ENCODE measurements around the gene ZNF853. TPM values are rescaled to one million over a fixed set of nuclear protein-coding genes. Genes with fewer than 3 reads are reported as not detected.
"Not testable (repeated sequence)": the region's sequence is repeated elsewhere in the genome, so short reads cannot be mapped to it uniquely, and the experiment has no call there.

The ZNF853 gene
- total and polyA plus RNA-seq, 2 donors from 2014 or later, result 3.4 to 5.4 TPM

- no peak overlapping the region for H3K27ac ChIP-seq (ENCODE audit: low read depth in 2 of 2, low read length in 2 of 2)
- no peak for DNase-seq
- H3K27me3 ChIP-seq (ENCODE audit: control insufficient read depth, insufficient read depth, low read length), result no peaks in the 10 kb centered on the region
- H3K4me1 ChIP-seq (ENCODE audit: control insufficient read depth in 2 of 3, insufficient read depth in 2 of 3, low read depth in 1 of 3, low read length in 3 of 3), result no peaks in the 10 kb centered on the region
- peaks cover 0 to 4% (median 0%) of the 10 kb centered on the region in 3 donors for H3K9me3 ChIP-seq (ENCODE audit: control insufficient read depth in 2 of 3, insufficient read depth in 1 of 3, low read length in 3 of 3)
- intact Hi-C loops (cut with DNase I), result no loop called here
- no peak for TF ChIP-seq CTCF (IDR thresholded peaks at IDR 0.05; ENCODE audit: borderline replicate concordance, extremely low read depth, insufficient read depth)
- H3K9ac ChIP-seq (ENCODE audit: low read length in 3 of 3), result no peak overlapping the region
- FAIRE-seq, result no peak
- no peaks in the 10 kb centered on the region for H3K36me3 ChIP-seq (ENCODE audit: control insufficient read depth in 2 of 3, insufficient read depth in 3 of 3, low read length in 3 of 3)
- H3K4me3 ChIP-seq (ENCODE audit: low read length in 3 of 3), result no peak overlapping the region
These were observed 44.1 kb upstream of the ZNF853 start for GRCh38 chr7:6571160-6571779.

- DNase-seq (peak in 2 of 5 donors; percentile 36 to 47), FAIRE-seq (no peak)
- H3K9ac ChIP-seq (ENCODE audit: low read length in 3 of 3), result no peak overlapping the region
- peaks cover 0 to under 1% (median 0%) of the 10 kb centered on the region in 3 donors for H3K36me3 ChIP-seq (ENCODE audit: control insufficient read depth in 2 of 3, insufficient read depth in 3 of 3, low read length in 3 of 3)
- H3K4me1 ChIP-seq (ENCODE audit: control insufficient read depth in 2 of 3, insufficient read depth in 2 of 3, low read depth in 1 of 3, low read length in 3 of 3), result no peaks in the 10 kb centered on the region
- TF ChIP-seq CTCF (IDR thresholded peaks at IDR 0.05; ENCODE audit: borderline replicate concordance, extremely low read depth, insufficient read depth), result no peak
- H3K27me3 ChIP-seq (ENCODE audit: control insufficient read depth, insufficient read depth, low read length), result no peaks in the 10 kb centered on the region
- intact Hi-C loops (cut with DNase I), result no loop called here
- no peak overlapping the region for H3K27ac ChIP-seq (ENCODE audit: low read depth in 2 of 2, low read length in 2 of 2)
- H3K4me3 ChIP-seq (ENCODE audit: low read length in 3 of 3), result no peak overlapping the region
- no peaks in the 10 kb centered on the region for H3K9me3 ChIP-seq (ENCODE audit: control insufficient read depth in 2 of 3, insufficient read depth in 1 of 3, low read length in 3 of 3)
These were observed 40.0 kb upstream of the ZNF853 start for GRCh38 chr7:6575281-6576023.

GRCh38 chr7:6576024-6576866 is 39.2 kb upstream of the ZNF853 start:
- no peaks in the 10 kb centered on the region for H3K27me3 ChIP-seq (ENCODE audit: control insufficient read depth, insufficient read depth, low read length)
- DNase-seq (peak in 1 of 5 donors; percentile 62), FAIRE-seq (no peak)
- H3K4me3 ChIP-seq (ENCODE audit: low read length in 3 of 3), result peak overlapping the region; percentile 29 to 61 (median 56)
- H3K4me1 ChIP-seq (ENCODE audit: control insufficient read depth in 2 of 3, insufficient read depth in 2 of 3, low read depth in 1 of 3, low read length in 3 of 3), result no peaks in the 10 kb centered on the region
- H3K9me3 ChIP-seq (ENCODE audit: control insufficient read depth in 2 of 3, insufficient read depth in 1 of 3, low read length in 3 of 3), result no peaks in the 10 kb centered on the region
- intact Hi-C loops (cut with DNase I), result no loop called here
- TF ChIP-seq CTCF (IDR thresholded peaks at IDR 0.05; ENCODE audit: borderline replicate concordance, extremely low read depth, insufficient read depth), result no peak
- H3K36me3 ChIP-seq (ENCODE audit: control insufficient read depth in 2 of 3, insufficient read depth in 3 of 3, low read length in 3 of 3), result peaks cover 0 to 8% (median 2%) of the 10 kb centered on the region in 3 donors
- no peak overlapping the region for H3K27ac ChIP-seq (ENCODE audit: low read depth in 2 of 2, low read length in 2 of 2)
- H3K9ac ChIP-seq (ENCODE audit: low read length in 3 of 3), result no peak overlapping the region

- Histone ChIP-seq H3K4me3 (ENCODE audit: low read length in 3 of 3) (peak overlapping the region; percentile 56 to 81 (median 61)), H3K36me3 (ENCODE audit: control insufficient read depth in 2 of 3, insufficient read depth in 3 of 3, low read length in 3 of 3) (peaks cover 0 to 14% (median 6%) of the 10 kb centered on the region in 3 donors), H3K27ac (ENCODE audit: low read depth in 2 of 2, low read length in 2 of 2) (peak overlapping the region; percentile 82 to 87), H3K9ac (ENCODE audit: low read length in 3 of 3) (peak overlapping the region in 1 of 3 donors; percentile 70)
- H3K27me3 ChIP-seq (ENCODE audit: control insufficient read depth, insufficient read depth, low read length); intact Hi-C loops (cut with DNase I); FAIRE-seq; H3K9me3 ChIP-seq (ENCODE audit: control insufficient read depth in 2 of 3, insufficient read depth in 1 of 3, low read length in 3 of 3); H3K4me1 ChIP-seq (ENCODE audit: control insufficient read depth in 2 of 3, insufficient read depth in 2 of 3, low read depth in 1 of 3, low read length in 3 of 3): not testable (repeated sequence)
- DNase-seq, result peak in 3 of 5 donors; percentile 23 to 71 (median 36)
These were observed 38.5 kb upstream of the ZNF853 start for GRCh38 chr7:6576867-6577368.
